NCI-H2227 (cell line): ENCODE data around the gene FCHO2.
A peak's percentile ranks its signal among the peaks of the same experiment; 100 is the strongest.

ENCODE experiments used
- DNase-seq: peaks from one replicate; lab custom pipeline; 2025; ENCODE audit not compliant: unreplicated experiment; lab: John Stamatoyannopoulos, UW

The FCHO2 gene

DNA sequence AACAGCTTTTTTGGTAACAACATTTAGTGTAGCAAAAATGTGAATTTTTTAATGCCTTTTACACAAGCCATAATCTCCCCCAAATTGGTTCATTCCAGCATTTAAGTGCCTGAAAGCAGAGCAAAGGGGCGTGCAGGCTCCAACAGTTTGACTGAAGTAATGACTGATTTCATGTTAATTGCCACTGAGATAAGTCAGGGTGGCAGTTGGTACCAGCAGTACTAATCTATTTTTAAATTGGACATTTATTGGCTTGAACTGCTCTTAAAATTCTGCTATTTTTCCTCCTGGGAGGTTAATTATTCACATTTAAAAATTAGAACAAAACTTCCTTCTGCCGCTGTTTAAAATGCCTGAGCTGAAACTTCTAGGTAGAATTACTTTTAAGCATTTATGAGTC lies 176.9 kb downstream of the FCHO2 start:
- no peak for DNase-seq

DNA sequence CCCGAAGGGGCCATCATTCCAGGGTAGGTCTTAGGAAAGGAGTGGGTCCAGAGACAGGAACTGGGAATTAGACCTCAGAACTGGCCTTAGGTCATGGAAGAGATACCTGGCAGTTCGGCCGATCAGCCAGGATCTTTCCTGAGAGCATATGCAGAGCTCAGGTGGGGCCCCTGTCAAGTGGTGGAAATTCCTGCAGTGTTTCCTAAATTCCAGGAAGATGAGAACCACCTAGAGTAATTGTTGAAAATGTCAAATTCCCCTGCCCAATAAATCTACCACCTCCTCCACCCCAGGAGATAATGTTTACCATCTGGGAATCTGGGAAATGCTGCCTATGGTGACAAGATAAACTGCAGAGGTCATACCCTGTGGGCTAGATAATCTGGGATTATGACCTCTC lies 179.2 kb downstream of the FCHO2 start:
- no peak for DNase-seq

DNA sequence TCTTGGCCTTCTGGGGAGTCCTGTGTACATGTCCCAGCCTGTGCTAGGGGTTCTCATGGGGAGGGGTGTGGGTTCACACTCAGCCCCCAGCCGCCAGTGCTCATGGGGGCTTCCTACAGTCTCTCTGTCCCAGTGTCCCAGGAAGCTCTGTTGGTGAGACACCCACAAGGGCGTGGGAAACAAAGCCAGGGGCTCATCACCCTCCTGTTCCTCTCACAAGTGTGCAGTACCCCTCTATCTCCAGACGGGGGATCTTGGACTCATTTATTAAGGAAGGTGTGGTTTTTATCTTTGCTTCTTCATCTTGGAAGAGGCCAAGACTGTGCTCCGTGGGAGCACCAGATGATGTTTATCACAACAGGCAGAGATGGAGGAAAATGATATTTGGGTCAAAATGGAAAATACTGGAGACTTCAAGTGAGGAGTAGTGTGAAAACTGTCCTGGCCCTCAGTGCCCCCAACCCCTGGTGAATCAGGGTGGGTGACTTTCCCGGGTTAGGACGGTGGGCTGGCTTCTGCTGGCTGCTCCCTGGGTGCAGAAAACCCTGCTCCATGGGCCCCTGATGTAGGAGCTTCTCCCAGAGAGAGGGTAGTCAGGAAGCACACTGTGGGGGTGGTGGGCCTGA lies 179.7 kb downstream of the FCHO2 start:
- peak; percentile 4 for DNase-seq

DNA sequence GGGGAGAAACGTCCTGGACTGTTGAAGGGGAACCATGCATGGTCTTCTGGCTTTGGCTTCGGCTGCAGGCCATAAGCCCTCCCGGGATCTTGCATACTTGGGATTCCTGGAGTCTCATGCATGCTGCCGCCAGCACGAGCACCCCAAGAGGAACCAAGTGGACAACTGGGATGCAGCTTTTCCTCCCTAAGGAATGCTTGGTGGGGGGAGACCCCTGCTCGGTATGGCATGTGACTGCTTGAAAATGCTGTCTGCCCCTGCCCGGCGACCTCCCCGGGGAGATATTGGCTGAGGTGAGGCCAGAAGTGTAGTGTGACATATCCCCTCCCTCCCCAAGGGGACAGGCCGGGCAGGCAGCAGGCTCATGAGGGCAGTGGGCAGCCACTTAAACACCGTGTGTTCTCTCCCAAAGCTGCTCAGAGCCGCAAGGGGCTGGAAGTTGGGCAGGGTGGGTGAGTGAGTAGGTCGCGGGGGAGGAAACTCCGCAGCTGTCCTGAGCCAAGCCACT lies 180.3 kb downstream of the FCHO2 start:
- no peak for DNase-seq

DNA sequence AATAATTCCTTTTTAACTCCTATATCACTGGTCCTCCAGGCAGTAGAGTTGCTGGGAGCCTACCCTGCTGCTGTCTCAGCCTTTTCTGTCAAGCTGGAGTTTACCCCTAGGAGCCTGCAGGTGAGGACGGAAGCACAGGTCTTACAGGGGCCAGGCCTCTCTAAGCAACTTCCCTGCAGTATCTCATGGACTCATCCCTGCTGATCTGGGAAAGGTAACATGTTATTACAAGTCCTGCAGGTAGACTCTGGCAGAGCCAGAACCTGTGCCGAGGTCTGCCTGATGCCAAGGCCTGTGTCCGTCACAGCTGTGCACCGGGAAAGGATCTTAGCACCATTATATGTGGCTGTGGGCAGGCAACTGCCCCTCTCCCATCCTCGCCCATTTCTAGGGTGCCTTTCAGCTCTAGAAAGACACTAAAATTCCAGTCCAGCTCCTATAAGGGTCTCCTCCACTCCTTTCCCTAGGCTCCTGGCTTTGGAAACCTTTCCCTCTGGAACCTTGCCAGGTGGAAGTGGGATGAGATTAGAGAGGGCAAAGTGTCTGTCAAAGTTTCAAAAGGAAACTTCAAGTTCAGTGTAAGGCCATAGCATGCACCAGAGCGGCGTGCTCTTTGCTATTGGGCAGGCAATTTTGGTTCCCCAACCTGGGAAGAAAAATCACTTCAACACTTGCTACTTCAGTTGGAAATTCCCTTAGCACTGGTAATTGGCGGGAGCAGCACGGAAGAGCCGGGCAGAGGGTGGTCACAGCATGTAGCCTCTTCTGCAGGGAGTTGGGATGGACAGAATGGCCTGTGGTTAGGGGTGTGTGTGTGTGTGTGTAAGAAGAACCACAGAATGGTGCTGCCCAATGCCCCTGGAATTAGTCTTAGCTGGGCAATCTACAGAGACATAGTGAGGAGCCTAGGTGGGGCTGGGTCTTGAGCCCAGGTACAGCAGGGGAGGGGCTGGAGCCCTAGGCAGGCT lies 182.0 kb downstream of the FCHO2 start:
- no peak for DNase-seq

DNA sequence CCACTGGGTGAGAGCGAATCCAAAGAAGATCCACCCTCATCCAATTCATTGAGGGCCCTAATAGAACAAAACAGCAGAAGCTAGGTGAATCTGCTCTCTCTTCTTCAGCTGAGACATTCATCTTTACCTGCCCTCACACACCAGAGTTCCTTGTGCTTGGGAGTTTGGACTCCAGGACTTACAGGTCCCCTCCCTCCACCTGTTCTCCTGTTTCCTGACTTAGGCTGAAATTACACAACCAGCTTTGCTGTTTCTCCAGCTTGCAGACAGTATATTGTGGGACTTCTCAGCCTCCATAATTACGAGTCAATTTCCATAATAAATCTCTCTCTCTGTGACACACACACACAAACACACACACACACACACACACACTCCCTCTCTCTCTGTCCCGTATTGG lies 183.6 kb downstream of the FCHO2 start:
- no peak for DNase-seq
